GM21825 (cell line): Measurements from ENCODE around the gene PYGB.
"Not testable (repeated sequence)": the region's sequence is repeated elsewhere in the genome, so short reads cannot be mapped to it uniquely, and the experiment has no call there.

Experiments used
- ATAC-seq: cut with Tn5 transposase; IDR thresholded peaks from one replicate; pipeline ENCODE4 v1.9.1; 2021; ENCODE audit warnings: mild to moderate bottlenecking, moderate library complexity; ENCODE audit not compliant: unreplicated experiment

Gene PYGB

DNA sequence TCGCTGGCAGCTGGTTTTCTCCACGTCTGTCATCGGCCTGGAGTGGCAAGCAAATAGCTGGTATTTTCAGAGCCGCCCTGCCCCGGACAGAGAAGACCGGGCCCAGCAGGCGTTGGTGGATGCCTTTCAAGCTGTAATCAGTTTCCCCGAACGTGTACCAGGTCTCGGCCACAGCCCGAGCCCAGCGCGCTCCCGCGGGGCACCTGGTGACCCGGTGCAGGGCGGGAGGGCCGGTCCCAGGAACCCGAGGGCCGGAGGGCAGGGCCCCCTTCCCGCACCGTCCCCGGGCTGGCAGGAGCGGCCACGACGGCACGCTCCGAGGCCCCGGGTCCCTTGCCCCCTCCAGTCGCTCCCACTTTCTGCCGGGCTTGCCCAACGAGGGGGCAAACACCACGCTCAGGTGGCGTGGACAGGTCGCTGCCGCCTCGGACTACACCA, 348 bp upstream of the PYGB start:
- peak; percentile 31 for ATAC-seq

DNA sequence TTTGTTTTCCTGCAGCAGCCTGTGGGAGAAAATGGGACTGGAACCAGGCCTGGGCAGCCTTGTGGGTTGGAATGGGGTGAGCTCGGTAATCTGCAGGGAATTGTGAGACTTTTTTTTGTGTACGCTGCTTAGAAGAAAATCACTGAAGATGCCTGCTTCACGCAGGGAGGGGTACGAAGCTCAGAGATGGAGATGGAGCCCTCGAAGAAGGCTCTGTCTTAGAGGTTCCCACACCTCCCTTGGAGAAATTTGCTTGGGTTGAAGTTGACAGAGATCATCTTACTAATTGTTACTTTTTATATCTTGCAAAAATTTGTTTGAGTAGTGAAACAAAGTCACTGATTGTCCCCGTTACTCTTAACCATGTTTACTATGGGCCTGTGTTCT, 894 bp downstream of the PYGB start:
- ATAC-seq, result no peak

DNA sequence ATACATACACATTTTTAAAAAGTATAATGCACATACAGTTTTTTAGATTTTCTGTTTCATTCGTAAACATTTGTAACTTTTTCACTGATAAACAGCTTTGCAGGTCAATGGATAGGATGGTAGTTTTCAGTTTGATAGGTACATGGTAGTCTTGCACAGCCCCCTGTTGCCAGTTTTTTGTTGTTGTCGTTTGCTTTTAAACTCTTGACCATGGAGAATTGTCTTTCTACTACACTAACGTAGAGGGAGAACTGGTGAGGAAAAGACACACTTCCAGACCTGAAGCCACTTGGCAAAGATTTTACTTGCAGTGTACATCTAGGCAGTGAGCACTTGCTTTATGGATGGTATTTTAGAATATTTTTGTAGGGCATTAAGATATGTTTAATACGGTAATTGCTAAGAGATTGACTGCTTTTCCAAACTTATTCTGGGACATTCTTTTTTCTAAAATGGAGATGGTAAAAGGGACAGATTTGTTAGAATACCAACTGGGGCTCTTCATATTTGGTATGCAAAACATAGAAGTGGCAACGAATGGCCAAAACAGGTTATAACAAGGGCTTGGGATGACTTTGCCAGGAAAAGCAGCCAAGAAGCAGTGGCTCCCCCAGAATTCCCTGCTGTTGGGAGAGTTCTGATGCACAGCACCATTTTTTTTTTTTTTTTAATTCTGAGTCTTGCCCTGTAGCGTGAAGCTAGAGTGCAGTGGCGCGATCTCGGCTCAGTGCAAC, 1.5 kb downstream of the PYGB start:
- ATAC-seq, result no peak

DNA sequence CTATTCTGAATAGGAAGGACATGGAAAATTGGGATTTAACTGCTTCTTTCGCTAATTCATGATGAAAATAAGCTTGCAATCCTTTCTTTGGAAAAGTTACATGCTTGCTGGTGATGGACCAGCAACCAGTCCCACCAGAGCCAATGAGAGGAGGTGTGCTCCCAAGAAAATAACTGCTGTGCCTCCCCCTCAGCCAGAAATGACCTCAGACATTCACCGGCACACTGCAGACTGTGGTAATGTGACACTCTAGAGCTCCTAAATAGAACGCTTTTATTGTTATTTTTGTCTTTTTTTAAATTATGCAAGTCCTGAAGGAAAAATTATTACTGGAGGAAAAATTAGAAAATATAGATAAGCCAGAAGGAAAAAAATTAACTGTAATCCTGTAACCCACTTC, 2.6 kb downstream of the PYGB start:
- ATAC-seq, result no peak

DNA sequence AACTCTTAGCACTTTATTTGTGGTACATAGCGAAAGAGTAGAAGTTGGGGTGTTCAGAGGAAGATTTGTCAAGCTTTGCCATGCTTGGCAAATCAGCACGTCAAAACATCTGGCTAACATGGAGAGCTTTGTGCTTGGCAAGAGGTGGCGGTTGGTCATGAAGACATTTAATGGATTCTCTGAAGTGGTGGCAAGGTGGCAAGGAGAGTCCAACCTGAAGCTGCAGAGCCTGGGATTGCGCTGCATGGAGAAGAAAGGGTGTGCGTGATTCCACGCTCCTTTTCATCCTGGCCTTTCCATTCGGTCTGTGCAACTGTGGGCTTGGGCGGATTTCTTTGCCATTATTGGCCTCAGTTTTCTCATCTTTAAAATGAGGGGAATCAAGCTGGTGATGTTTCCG, 3.1 kb downstream of the PYGB start:
- ATAC-seq, result no peak

DNA sequence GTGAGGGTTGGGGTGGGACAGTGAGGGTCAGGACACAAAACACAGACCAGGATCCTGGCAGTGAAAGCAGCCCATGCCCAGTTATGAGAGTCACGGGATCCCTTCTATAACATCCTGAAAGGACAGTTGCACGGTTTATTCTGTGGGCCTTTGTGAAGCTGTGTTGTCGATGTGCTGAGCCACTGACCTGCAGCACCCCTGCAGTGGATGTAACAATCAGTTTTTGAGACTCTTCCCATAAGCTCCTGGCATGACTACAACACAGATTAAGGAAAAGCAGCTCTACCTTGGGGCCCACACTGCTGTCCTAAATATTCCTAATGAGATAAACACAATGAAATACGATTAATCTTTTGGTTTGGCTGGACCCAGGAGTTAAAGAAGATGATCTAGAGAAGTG, 3.7 kb downstream of the PYGB start:
- no peak for ATAC-seq

DNA sequence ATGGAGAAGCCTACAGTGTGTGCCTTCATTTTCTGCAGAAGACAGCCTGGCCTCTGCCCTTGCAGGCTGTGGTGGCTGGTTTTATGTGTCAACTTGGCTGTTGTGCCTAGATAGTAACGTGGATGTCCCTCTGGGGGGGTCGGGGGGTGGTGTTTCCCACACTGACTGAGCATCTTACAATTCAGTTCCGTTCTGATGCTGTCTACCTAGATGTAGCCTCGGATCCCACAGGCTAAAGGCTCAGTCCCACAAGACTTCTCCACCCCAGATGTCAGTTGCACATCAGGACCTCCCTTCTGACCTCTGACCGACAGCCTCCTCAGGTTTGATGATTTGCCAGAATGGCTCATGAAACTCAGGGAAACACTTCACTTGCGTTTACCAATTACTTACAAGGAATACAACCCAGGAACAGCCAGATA, 4.4 kb downstream of the PYGB start:
- no peak for ATAC-seq

DNA sequence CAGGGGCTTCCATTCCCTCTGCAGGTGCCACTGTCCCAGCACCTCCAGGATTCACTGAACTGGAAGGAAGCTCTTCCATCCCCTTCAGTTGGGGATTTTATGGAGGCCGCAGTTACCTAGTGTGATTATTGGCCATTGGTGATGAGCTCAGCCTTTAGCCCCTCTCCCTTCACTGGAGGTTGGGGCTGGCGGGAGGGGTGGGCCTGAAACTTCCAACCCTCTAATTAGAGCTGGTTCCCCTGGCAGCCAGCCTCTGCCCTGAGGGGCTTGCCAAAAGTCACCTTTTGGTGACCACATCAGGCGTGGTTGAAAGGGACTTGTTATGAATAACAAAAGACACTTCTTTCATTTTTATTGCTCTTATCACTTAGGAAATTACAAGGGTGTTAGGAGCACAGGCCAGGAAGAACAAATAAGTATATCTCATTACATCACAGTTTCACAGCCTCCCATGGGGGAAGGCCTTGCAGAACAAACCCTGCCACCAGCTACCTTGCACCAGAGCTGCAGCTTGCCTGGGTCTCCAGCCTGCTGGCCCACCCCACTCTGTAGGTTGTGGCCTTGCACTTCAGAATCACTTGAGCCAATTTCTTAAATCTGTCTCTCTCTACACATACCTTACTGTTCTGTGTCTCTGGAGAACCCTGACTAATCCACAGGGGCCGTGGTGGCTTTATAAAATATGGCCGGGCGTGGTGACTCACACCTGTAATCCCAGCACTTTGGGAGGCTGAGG, 5.0 kb downstream of the PYGB start:
- no peak for ATAC-seq

DNA sequence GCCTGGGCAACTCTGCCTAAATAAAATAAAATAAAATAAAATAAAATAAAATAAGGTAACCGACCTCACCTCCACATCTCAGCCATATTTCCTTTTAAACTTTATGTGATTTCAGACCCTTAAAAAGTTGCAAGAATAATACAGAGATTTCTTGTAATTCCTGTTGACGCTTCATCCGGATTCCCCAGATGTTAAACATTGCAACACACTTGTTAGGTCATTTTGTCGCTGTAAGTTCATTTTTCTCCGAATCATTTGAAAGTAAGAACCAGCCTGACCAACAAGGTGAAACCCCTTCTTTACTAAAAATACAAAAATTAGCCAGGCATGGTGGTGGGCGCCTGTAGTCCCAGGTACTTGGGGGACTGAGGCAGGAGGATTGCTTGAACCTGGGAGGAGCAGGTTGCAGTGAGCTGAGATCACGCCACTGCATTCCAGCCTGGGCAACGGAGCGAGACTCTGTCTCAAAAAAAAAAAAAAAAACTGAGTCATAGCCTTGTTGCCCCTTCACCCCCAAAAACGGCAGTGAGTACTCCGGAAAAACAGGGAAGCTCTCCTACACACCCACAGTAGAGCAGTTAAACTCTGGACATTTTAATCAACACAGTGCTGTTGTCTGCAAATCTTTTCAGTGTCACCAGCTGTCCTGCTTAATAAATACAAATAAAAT, 5.9 kb downstream of the PYGB start:
- no peak for ATAC-seq

DNA sequence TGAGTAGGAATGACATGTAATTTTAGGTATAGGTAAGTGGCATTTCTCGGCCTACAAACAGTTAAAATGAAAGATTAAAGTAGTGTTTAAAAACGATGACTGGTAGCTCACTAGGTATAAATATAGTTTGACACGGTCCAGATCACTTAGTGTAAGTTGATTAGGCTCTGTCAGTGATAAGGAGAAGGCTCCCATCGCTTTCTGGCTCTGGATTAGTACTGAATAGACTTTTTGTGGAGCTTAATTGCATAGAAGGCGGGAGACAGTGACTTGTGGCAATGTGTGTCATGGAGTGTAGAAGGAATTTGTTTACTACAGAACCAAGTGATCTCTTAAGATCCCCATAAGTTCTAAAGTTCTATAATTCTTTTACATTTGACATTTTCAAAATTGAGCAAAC, 6.7 kb downstream of the PYGB start:
- ATAC-seq, result no peak

- no peak for ATAC-seq
These were observed 7.2 kb downstream of the PYGB start for GRCh38 chr20:25254986-25255680.

DNA sequence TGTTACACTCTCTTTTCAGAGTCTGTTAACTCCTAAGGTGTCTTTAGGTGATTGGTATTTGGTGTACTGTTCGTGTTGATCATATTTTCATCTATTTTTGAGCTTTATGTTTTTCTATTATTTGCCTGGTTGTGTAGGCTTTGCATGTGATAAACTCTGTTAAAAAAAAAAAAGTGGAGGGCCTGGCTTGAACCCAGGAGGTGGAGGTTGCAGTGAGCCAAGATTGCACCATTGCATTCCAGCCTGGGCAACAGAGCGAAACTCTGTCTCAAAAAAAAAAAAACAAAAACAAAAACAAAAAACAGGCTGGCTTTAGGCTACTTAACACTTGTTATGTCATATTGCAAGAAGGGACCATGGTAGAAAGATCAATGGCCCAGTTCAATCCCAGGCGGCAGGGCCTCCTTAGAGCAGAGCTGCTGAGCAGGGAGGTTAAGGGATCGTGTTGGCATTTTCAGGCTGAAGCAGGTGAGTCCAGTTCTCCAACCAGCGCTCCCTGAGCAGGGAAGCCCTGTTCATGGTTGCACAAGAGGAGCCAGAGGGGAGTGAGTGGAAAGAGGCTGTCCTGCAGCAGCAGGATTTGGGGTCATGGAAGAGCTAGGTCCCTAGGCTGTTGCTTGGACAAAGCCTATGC, 8.5 kb downstream of the PYGB start:
- ATAC-seq, result no peak

GRCh38 chr20:25257130-25257529, 9.2 kb downstream of the PYGB start:
- no peak for ATAC-seq

DNA sequence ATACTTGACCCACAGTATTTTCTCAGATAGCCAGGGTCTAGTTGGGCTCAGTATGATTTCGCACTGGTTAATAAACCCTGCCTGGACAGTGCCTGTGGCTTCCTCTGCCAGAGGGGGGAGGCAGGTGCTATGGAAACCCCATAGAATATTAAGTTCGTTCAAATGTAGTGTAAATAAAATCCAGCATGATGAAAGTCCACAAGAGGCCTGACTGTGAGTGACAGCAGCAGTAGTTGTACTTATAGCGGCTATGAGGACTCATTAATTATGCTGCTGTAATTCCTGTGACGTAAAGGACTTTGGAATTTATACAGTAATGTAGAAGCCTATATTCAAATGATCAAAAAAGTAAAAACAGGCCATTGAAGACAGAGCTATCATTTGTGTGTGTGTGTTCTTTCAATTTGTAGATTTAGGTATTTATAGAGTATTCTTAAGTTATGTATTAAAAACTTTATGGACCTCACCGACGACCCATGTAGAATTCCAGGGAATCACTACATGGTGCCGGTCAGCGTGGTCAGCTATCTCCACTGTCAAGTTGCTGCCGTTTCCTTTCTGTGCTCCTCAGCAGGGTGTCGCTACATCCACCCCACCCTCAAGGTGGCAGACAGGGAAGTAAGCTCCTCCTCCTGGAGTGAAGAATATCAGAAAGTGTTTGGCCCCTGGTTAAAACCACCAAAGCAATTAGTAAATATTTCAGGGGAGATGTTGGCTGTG, 10.0 kb downstream of the PYGB start:
- no peak for ATAC-seq

DNA sequence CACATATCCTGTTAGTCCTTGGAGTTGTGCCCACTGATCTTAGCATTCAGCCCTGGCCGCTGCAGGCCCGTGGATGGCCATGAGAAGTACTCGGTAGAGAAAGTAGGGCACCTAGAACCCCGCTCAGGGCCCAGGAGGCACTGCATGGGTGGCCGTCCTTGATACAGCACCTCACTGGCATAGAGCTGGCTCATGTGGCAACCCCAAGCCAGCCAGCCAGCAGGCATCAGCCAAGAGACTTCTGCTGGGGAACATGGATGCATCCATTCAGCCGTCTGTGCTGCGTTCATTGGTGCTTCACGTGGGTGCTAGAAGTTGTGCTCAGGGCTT, 10.6 kb downstream of the PYGB start:
- ATAC-seq, result no peak

DNA sequence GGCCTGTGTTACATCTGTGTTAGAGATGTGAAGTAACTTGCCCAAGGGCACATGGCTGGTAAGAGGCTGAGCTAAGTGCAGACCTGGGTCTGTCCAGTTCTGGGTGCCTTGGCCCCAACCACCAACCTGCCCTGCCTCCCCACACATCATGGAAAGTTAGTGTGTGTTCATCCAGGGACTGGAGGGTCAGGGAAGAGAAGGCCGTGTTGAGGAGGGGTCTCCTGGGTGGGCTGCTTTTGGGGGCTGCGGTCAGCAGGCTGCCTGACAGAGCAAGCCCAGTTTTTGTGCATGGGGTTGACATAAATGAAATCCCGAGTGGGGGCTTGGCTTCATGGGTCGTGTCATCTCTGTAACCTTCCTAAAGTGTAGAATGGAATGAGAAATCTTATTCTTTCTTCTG, 10.9 kb downstream of the PYGB start:
- ATAC-seq, result no peak

- no peak for ATAC-seq
These were observed 11.5 kb downstream of the PYGB start for GRCh38 chr20:25259358-25259757.

DNA sequence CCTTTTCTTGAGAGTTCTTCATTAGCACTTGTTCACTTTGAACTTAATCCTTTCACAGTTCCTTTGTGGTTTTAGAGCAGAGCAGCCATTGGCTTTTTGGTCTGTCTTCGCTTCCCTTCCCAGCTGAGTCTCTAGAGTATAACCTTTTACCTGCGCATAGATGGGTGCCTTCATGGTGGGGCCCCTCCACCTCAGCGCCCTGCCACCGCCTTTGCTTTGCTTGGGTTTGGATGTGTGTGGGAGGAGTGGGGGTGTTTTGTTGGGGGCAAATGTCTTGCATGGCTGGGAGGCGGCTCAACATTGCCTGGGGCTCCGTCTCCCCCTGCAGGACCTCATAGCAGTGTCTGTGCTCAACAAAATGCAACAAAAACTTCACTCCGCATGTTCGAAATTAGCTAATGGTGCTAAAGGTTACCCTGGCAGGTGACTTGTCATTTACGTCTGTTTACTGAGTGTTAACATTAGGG, 11.9 kb downstream of the PYGB start:
- no peak for ATAC-seq

- not testable (repeated sequence) for ATAC-seq
These were observed 13.0 kb downstream of the PYGB start for GRCh38 chr20:25260770-25261437.
